Stimulated activated CD8-positive, alpha-beta memory T cell treated with anti-CD3 and anti-CD28 coated beads, Interleukin-12 subunit alpha, Interleukin-12 subunit beta, amount 100 ng/mL, for 24 hours (primary cell): ENCODE data around the gene FAM107B.

ENCODE experiments used
- DNase-seq: peaks from one replicate; pipeline ENCODE4 v3.0.0-alpha.2; 2020; ENCODE audit errors: extremely low read depth

Gene FAM107B

DNA sequence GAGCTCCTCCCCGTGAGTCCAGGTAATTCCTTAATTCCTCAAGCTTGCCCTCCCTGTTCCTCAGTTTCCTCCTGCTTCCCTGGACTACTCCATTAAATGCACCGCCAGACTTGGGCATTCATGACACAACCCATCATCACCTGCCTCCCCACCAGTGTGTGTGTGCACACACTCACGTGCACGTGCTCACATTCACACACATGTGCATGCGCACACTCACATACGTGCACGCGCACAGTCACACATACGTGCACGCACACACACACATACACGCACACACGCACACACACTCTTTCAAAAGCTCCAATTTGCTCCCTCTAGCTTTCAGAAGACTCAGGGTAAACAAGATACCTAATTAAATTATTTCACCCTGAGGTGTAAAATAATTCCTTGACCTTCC is 216.7 kb downstream of the FAM107B start:
- DNase-seq, result no peak

DNA sequence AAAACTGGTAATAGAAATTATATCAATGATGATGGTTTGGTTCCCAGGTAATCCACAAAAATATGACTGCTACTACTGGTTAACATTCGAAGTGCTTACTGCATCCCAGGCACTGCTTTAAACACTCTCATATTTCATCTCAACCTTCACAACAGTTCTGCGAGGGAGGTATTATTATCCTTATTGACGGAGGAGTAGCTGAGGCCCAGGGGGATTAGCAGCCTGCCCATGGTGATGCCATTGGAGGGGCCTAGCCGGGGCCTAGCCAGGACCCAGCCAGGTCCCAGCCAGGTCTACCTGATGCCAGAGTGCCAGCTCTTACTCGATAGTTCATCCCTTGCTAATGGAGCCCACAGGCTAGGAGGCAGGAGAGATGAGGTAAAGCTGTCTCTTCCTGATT is 217.1 kb downstream of the FAM107B start:
- no peak for DNase-seq

DNA sequence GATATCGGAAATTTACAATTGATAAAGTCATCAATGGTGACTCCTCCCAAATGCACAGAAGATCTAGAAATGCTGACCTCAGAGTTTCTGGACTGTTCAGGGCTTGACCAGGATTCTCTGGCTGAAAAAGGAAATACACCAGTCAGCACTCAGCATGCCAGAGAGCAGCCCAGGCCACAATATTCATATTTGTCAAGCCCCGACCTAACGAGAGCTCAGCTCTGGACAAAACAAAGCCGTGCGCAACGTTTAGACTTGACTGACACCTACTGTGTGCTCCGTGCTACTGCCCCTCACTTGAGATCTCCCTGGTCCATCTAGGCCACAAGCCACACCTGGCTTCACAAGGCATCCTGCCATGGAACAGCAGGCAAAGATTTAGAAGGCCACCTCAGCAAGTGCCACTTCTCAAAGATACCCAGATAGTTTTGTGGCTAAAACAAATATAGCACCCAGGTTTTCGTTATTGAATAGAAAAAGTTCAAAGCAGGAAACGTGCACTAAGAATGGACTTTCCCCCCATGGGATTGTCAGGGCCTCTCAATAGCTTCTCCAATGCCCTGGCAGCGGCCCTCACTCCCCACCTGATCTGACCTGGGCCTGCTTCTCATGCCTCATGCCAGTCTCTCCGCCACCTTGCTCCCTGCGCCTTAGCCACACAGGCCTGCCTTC is 218.3 kb downstream of the FAM107B start:
- DNase-seq, result no peak

DNA sequence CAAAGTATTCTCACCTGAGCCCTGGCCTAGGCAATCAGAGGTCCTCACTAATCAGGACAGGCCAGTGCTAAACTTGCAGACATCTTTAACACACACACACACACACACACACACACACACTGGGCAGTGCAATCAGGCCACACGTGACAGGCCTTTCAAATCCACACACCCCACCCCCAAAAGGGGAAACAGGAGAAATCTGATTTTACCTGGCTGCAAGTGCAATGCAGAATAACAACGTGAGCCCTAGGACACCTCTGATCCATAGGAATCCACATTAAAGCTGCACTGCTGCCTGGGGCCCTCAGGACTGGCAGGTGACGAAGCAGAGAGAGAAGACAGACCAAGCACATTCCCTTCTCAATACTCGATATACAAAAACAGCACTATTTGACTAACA is 218.9 kb downstream of the FAM107B start:
- no peak for DNase-seq

DNA sequence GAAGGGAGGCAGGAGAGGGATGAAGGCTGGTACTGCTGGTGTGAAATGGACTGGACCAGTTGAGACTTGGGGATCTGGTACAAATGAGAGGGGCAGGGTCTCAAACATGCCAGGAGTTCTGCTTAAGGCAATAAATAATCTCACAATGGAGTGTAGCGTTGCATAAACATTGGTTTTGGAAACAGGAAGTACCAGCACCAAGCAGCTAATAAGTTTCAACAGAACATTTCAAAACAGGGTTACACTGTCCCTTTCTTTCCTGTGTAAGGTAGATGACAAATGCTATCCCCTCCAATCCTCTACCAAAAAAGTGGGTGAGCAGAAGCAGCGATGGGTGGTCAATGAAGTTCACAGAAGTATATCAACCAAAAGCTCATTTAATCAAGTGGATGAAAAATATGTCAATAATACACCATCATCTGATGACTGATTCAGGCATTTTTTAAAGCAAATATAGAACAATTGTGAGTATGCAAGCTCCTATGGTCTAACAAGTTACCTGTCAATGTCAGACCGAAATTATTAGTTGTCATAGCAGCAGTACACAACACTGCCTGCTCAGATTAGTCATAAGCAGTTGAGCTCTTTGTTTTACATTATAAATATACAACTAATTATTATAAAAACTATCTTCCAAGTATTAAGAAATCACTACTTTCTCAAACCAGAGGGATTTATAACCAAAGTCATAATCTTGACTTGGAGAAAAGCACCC is 220.0 kb downstream of the FAM107B start:
- DNase-seq, result no peak

DNA sequence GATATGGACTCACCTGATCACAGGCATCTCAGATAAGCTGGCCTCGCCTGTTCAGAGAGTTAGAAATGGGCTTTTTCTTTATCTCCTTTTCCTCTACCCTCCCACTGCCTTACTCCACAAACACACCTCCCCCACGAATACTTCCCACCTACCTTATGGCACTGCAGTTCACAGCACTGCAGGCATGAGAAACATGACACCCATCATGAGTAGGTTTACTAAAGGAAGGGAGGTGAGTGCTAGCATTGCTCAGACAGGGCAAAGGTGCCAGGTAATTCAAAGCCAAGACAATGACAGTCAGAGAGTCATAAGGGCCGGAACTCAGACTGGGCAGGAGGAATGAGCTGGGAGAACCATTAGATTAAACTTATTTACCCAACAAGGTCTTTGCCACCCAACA is 220.6 kb downstream of the FAM107B start:
- no peak for DNase-seq

DNA sequence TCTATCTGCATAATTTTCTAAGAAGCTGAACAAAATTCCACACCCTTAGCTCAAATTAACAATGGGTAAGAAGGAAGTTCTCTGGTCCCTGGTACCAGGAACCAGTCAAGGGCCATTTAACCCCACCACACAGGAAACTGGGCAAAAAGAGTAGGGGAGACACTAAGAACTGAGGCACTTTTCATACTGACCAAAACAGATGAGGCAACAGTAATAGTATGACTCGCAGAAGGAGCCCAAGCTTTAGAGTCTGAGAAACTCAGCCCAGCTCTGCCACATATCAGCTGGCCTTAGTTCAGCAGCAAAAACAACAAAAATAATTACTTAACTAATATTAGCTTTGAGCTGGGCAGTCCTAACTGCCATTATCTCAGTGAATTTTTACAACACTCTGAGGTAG is 221.2 kb downstream of the FAM107B start:
- no peak for DNase-seq

DNA sequence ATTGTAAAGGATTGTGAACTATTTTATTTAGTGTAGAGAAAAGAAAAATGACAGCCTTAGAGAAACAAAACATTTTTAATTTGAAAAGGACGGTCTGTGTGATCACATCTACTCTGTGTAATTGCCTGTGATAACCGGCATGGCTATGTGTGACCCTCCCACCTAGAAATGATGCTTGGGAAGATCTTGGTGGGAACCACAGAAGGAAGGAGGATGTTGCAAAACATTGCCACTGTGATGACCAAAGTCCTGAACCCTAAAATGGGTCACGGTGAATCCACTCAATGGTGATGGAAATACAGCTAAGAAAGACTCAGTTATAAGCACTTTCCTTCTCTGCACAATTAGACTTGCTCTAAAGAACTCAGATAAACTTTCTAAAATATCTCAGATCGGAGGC is 222.7 kb downstream of the FAM107B start:
- no peak for DNase-seq

DNA sequence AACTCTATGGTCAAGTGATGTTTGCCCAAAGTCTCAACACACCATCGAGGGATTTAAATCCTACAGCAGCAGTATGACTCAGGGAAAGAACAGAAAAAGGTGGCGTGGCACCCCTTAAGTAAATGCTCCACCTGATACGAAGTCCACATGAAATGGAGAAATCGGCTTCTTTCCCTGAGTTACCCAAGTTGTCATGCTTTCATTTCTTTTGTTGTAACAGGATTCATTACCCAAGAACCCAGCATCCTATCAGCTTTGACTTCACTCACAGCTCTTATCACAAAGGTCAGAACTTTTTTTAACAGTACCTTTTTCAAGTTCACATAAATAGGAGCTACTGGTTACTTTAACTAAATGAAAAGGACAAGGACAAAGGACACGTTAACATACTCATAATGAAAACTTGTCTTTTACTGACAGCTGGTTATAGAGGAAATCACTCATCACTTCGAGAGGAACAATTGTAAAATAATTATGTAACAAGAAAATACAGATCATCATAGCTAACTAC is 224.2 kb downstream of the FAM107B start:
- no peak for DNase-seq

DNA sequence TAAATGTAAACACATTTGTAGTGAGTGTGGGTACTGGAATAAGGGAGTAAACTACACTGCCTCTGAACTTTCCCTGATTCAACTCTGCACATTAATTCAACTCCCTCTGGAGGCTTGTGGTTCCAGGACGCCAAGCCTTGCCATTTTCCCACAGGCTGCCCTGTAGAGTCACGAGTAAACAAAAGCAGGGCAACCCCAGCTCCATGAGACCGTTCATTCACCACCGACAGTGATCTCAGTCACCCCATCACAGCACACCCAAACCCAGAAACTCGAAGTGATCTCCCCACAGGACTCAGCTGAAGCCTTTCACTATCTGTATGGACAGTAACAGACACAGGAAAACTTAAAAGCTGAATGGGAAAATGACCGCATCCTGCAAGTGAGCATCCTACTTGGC is 225.2 kb downstream of the FAM107B start:
- no peak for DNase-seq

DNA sequence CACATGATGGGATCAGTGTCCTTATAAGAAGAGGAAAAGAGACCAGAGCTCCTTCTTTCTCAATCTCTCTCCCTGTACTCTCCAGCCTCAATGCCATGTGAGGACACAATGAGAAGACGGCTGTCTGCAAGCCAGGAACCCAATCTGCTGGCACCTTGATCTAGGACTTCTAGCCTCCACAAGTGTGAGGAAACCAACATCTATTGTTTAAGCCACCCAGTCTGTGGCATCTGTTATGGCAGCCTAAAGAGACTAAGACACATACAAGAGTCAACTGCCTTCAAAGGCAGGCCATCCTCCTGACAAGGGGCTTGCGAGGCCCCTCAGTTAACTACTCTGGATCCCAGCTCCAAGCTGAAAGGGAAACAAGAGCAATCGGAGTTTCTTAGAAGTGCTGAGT is 225.7 kb downstream of the FAM107B start:
- no peak for DNase-seq

DNA sequence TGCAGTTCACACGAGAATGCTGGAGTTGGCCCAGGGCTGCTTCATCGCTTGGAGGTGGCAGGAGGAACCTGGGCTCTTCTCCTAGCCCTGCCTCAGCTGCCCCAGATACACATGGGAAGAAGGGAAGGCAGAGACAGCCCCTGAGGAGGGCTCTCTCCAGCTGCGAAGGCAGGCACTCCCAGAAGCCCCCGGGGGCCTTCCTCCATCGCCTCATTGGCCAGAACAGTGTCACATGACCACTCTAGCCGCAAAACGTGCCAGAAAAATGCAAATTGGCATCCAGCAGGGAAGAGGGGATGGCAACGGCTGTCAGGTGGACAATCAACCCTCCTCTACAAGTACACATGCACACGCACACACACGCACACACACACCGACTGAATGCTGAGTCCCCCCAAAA is 226.2 kb downstream of the FAM107B start:
- DNase-seq, result no peak

DNA sequence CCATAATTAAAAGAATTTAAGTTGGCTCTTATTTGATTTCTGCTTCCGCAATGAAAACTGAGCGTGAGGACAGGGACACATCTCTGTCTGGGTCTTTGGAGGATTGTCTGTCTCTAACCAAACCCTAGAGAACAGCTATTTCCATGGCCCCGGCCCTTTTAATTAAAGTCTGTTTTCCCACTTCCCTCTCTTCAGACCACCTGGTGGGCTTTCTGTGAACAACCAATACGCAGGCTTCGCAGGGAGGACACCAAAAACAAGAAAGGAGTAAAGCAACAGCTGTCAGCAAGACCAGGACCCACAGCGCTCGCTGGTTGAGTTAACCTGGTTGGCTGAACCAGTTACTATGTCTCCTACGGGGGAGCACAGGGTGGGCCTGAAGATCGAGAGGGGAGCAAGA is 226.9 kb downstream of the FAM107B start:
- DNase-seq, result no peak

DNA sequence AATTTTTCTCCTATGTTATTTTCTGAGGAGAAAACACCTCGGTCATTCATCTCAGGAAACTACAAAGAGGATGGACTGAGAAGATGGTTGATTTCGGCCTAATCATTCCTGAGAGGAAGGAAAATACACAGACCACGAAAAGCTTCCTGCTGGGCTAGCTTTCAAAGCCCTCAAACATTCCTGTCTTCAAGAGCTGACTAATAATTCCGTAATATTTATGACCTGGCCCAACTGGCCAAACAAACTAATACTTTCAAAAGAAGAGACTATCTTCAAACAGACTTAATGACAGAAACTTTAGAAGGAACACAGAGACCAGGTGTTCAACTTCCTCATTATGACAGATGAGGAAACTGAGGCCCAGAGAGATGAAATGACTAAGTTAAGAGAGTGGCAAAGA is 228.9 kb downstream of the FAM107B start:
- no peak for DNase-seq

DNA sequence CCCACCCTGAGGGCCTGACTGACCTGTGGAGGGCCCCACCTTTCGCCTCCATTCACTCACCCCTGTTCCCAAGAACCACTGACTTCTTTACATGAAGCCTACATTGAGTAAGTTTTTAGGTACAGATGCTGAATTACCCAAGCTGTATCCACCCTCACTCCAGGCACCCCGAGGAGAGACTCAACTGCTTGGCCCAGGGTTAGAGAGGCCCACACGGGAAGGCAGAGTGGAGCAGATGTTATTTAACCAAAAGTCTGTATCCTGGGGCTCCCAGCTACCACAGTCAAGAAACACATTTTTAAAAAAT is 230.8 kb downstream of the FAM107B start:
- DNase-seq, result no peak

DNA sequence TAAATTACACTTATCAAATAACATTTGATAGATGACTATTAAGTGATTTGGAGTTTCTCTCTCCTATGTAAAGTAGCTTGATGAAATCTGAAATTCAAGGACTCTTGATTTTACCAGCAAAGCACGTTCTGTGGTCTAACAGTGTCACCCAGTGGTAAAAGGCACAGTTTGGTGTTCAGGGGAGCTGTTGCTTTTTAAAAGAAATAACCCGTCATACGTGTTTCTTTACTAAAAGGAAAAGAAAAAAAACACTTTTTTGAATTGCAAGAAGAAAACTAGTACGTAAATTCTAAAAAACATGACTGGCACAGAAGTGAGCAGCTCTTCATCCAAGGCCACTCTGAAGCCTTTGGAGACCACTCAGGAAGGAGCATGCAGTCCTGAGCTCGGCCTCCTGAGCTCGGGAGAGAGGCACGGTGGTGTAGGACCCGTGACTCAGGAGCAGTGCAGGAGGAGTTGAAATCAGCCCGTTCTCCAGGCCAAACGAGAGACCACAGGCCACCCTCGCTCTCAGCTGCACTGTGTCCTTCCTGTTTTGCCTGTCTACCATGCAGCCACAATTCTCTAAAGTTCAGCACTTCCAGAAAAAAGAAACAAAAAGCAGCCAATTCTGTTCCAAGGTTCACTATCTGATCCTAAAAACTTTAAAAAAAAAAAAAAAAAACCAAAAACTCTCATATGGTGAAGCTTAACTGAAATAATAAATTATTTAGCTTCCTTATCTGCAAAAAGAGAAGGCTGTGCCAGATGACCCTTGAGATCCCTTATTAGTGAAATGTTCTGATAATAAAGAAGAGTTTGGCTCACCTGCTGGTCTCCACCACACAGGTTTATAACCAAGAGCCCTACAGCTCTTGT is 231.4 kb downstream of the FAM107B start:
- DNase-seq, result no peak

DNA sequence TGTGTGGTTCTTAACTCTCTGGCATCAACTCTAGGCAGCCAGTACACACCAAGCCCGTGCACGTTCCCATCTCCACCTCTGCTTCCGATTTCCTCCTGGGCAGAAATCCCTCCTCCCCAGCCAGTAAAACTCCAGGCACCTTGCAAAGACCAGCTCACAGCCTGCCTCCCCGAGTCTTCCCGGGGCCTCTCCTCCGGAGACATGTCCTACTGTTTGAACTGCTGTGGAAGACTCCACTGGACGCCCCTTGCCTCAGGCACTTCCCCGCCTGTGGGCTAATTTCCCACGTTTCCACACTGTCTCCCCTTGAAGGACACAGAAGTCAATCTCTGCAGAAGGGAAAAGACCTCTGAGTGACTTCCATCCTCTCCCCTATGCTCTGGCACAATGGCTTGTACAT is 233.3 kb downstream of the FAM107B start:
- DNase-seq, result no peak

DNA sequence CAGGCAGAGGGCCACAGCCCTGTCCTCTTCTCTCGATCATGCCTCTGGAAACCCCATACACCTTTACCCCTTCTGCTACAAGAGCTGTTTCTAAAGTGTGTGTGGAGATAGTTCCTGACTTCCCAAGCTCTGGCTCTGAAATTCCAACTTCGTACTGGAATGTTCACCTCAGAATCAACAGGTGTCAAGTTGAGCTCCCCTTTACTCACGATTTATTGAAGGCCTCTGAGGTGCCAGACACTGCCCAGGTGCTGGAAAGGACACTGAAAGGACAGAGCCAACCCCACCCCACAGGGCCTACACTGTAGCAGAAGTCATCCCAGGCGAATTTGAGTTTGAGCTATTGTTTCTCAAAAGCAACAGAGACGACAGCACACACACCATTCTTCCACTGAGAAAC is 234.1 kb downstream of the FAM107B start:
- DNase-seq, result no peak

DNA sequence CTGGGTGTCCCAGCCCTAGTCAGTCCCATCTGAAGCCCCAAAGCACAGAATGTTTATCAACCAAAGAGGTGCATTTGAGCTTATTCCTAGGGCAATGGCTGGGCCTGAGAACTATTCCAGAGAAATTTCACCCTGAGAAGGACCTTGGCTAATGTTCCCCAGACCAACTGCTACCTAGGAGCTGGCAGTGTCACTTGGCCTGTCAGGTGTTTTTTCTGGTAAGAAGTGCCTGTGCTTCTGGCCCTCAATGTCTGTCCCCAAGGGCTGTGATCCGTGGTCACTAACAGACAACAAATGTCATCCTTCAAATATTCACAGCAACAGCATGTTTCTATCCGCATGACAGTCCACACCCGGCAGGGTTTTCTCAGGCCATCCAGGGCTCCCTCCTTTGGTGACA is 234.6 kb downstream of the FAM107B start:
- no peak for DNase-seq

DNA sequence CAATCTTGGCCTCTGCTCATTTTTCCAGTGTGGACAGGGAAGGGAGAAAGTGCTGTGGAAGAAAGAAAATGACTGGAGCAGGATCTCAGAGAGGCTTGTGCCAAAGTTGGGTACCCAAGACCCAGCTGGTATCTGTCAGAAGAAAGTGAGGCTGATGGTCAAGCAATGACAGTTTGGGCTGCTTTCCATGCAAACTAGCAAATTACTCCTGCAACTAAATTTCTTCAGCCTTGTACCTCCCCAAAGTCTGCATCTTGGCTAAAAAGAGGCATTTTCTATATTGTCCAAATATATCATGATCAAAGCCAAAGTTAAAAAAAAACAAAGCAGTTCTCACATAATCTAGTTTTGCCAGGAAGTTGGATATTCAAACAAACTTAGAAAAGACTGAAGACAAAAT is 235.5 kb downstream of the FAM107B start:
- no peak for DNase-seq

DNA sequence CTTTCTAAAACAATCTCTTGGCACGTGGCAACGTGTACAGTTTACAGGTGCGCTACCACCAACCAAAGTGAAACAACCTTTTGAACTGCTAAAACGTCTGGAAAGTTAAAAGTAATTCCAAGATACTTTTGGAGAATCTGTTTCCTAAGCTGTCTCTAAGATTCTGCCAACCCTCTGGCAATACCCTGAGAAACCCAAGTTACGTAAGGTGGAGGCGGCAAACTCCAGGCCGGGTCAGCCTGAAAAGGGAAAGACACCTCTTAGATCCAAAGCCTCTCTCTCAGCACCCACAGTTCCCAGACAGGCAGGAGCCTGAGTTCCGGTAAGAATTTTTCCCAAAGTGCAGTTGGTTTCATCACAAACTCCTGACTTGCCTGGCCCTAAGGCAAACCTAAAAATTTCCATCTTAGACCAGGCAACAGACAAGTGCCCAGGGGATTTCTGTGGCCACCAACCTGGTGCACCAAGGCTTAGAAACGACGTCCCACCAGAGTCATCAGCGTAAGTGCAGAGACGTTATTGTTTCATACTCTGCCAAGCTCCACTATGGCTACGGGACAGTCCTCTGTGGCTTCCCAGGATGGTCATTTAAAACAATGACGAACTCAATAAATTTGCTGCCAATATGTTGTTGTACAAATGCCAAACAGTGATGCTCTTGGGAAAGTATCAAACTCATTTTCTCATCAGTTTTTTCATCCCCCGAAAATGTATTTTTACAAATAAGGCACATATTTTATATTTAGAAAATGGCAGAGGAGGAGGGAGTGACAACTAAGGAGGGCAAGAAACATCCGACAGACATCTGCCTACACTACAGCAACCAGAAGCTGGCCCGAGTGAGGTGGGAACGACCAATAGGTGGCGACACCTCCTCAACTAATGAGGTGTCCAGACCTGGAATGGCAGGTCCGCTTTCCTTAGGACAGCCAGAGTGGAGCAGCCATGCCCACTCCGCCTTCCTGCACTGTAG is 238.2 kb downstream of the FAM107B start:
- DNase-seq, result no peak
